ENCODE measurements around the gene HELZ2.

GRCh38 chr20:63539441-63540370 lies 34.3 kb downstream of the HELZ2 start:
- TF ChIP-seq CTCF (IDR thresholded peaks at IDR 0.05; ENCODE audit: insufficient read depth, low read depth, low read length) (no peak), EZH2 (IDR thresholded peaks at IDR 0.05; ENCODE audit: insufficient read depth, low read length) (no peak)
